K562 (cell line): ENCODE results near the gene KCNQ4. TPM values are rescaled to one million over a fixed set of nuclear protein-coding genes. Genes with fewer than 3 reads are reported as not detected.

Experiments
- CBX1 ChIP-seq: sonication (generic); IDR thresholded peaks from 2 replicates; pipeline ENCODE4 v1.6.1; 2016; ENCODE audit warnings: antibody characterized with exemption, low read depth, mild to moderate bottlenecking
- CHD1 ChIP-seq: fragments of 200-600 bp; sonication (generic); IDR thresholded peaks from one replicate; pipeline ENCODE4 v1.6.1; 2012; ENCODE audit warnings: mild to moderate bottlenecking, moderate library complexity, low read length, inconsistent platforms
- CLOCK ChIP-seq: fragments of 250-450 bp; sonication (Bioruptor Pico); IDR thresholded peaks from 2 replicates; pipeline ENCODE4 v1.4.0; 2020; ENCODE audit warnings: mild to moderate bottlenecking, moderate library complexity, borderline replicate concordance
- CUX1 ChIP-seq: fragments of 200-800 bp; sonication (Bioruptor generic); IDR thresholded peaks from 2 replicates; pipeline ENCODE4 v1.6.1; 2016; ENCODE audit warnings: missing genetic modification characterization, missing compliant biosample characterization
- DACH1 ChIP-seq: fragments of 450-650 bp; IDR thresholded peaks from 2 replicates; pipeline ENCODE4 v1.6.1; 2018; ENCODE audit not compliant: partially characterized antibody
- LCOR ChIP-seq: sonication (generic); formaldehyde crosslinking; IDR thresholded peaks from 2 replicates; pipeline ENCODE4 v1.8.0; 2022; ENCODE audit warnings: mild to moderate bottlenecking, missing genetic modification reagents
- POLR2H ChIP-seq: IDR thresholded peaks from 2 replicates; pipeline ENCODE4 v1.6.1; 2016; ENCODE audit warnings: missing genetic modification characterization, low read depth, mild to moderate bottlenecking, control low read depth, missing compliant biosample characterization, moderate library complexity
- RHOXF2B ChIP-seq: fragments of 250-450 bp; sonication (Bioruptor Pico); conservative IDR thresholded peaks from 2 replicates; pipeline ENCODE4 v1.5.1; 2021
- SETDB1 ChIP-seq: IDR thresholded peaks from one replicate; pipeline ENCODE4 v1.6.1; 2012; ENCODE audit warnings: low read length, control low read depth, inconsistent platforms
- TAF7 ChIP-seq: fragments of 450-650 bp; IDR thresholded peaks from 2 replicates; pipeline ENCODE4 v1.6.1; 2016; ENCODE audit warnings: missing genetic modification characterization, missing compliant biosample characterization
- U2AF2 ChIP-seq: fragments of 200-400 bp; formaldehyde crosslinking; optimal IDR thresholded peaks from 2 replicates; pipeline ENCODE3; 2017; ENCODE audit warnings: low read depth, mild to moderate bottlenecking, low read length
- USF2 ChIP-seq: sonication (generic); formaldehyde crosslinking; IDR thresholded peaks from 2 replicates; pipeline ENCODE4 v1.5.0; 2020; ENCODE audit warnings: missing genetic modification reagents
- ZMIZ1 ChIP-seq, 2 experiments: fragments of 150-350 bp in 1 of 2; IDR thresholded peaks; 2 replicates each; pipeline ENCODE4 v1.6.1; 2012 to 2016; ENCODE audit warnings: low read depth in 2 of 2, low read length in 2 of 2, mild to moderate bottlenecking in 1 of 2, moderate library complexity in 1 of 2
- ZNF133 ChIP-seq: fragments of 250-450 bp; sonication (Bioruptor Pico); IDR thresholded peaks from 2 replicates; pipeline ENCODE4 v1.4.0; 2020; ENCODE audit warnings: mild to moderate bottlenecking
- ZNF224 ChIP-seq: sonication (generic); formaldehyde crosslinking; IDR thresholded peaks from 2 replicates; pipeline ENCODE4 v1.8.0; 2022; ENCODE audit warnings: mild to moderate bottlenecking, missing genetic modification reagents
- ZSCAN32 ChIP-seq: fragments of 450-650 bp; formaldehyde crosslinking; IDR thresholded peaks from 2 replicates; pipeline ENCODE4 v1.4.0; 2020; ENCODE audit warnings: mild to moderate bottlenecking, moderate library complexity
- polyA plus RNA-seq, 8 experiments: library from polyadenylated mRNA; depleted of rRNA in 4 of 8; stranded (reverse) in 5 of 8; unstranded in 3 of 8; fragments of >200 nt; fragmentation: Nextera tagmentation in 2 of 8; fragmentation: Illumina TruSeq in 1 of 8; extraction: Ambion mirVana in 2 of 8; extraction: Trizol in 1 of 8; gene quantifications; 2 replicates each; pipeline versions ENCODE4 v1.2.1 to v1.2.3, GENCODE V29; 2011 to 2014; ENCODE audit warnings: inconsistent platforms in 1 of 8, missing spikeins in 1 of 8
- total RNA-seq, 7 experiments: library from RNA; depleted of rRNA in 6 of 7; stranded (reverse); fragments of >200 nt in 6 of 7; fragmentation: Illumina TruSeq in 2 of 7; extraction: Trizol in 2 of 7; gene quantifications; 2 replicates each; pipeline versions ENCODE4 v1.2.1 to v1.2.3, GENCODE V29; 2011 to 2021; ENCODE audit warnings: low replicate concordance in 1 of 7

KCNQ4 gene
- total and polyA plus RNA-seq, 9 of the 15 experiments (the other 6 are each of a cell fraction or from before 2014, with no cell fraction given) = 0.07 to 4.1 (median 0.79) TPM

GRCh38 chr1:40868051-40868723, 84.6 kb downstream of the KCNQ4 start (continued):
- no peak for TF ChIP-seq U2AF2
- TF ChIP-seq SETDB1 = no peak
- 0 out of 2 replicates have a peak, but pooled peaks have one; percentile 33 for TF ChIP-seq RHOXF2B
- 0 out of 2 replicates have a peak, but pooled peaks have one; percentile 8 for TF ChIP-seq CUX1 (CRISPR knock-in tag)
- no peak for TF ChIP-seq USF2 (CRISPR knock-in tag)
- TF ChIP-seq POLR2H (tag) = no peak
- TF ChIP-seq DACH1 = no peak
- TF ChIP-seq ZNF224 (CRISPR knock-in tag) = no peak
- TF ChIP-seq ZNF133 (CRISPR knock-in tag) = no peak
- TF ChIP-seq LCOR (CRISPR knock-in tag) = no peak
- no peak for TF ChIP-seq CLOCK (CRISPR knock-in tag)
- no peak for TF ChIP-seq CBX1
- no peak for TF ChIP-seq CHD1
- no peak for TF ChIP-seq ZSCAN32
- TF ChIP-seq TAF7 = peak; percentile 54
- TF ChIP-seq ZMIZ1 (IDR thresholded peaks at IDR 0.05; ENCODE audit: low read depth in 2 of 2, low read length in 2 of 2) = no peak
